HCT116 (cell line): ENCODE measurements around the gene COX7C. TPM values are rescaled to one million over a fixed set of nuclear protein-coding genes. Genes with fewer than 3 reads are reported as not detected.

ENCODE experiments used
- ATAC-seq: fragments of 200-7000 bp; cut with Tn5 transposase; 2 replicates; pipeline ENCODE4 v1.9.1; 2020; ENCODE audit warnings: mild to moderate bottlenecking, moderate library complexity
- Bru-seq: library from RNA; stranded (reverse); fragments of 400-500 nt; gene quantifications from one replicate; lab custom pipeline; 2021; lab: Mats Ljungman, UMichigan
- BruChase-seq, 2 experiments: library from RNA; stranded (reverse); fragments of 400-500 nt; gene quantifications; one replicate each; lab custom pipeline; 2021; lab: Mats Ljungman, UMichigan
- BruUV-seq: library from RNA; stranded (reverse); fragments of 400-500 nt; replicated peaks from 2 replicates; lab custom pipeline; 2021; lab: Mats Ljungman, UMichigan
- CTCF ChIA-PET: fragments of 300-600 bp; sonication (Branson Sonifier 250); formaldehyde crosslinking; loops from one replicate; lab custom pipeline; 2021; ENCODE audit warnings: antibody characterized with exemption; lab: Charles Lee
- POLR2A ChIA-PET: fragments of 300-600, 350-600 bp; sonication (Branson Sonifier 250); formaldehyde crosslinking; loops from one replicate; lab custom pipeline; 2021; ENCODE audit warnings: antibody characterized with exemption; lab: Charles Lee
- RAD21 ChIA-PET, 2 experiments: fragments of 300-600 bp; sonication (Branson Sonifier 250); formaldehyde crosslinking; loops; one replicate each; lab custom pipeline; 2023; ENCODE audit warnings: low total read pairs in 2 of 2; ENCODE audit not compliant: uncharacterized antibody in 2 of 2, unreplicated experiment in 2 of 2, low non-redundant PET in 1 of 2; lab: Charles Lee
- DNase-seq: peaks from one replicate; pipeline ENCODE4 v3.0.0-alpha.2; 2010; ENCODE audit warnings: low read depth, low spot score
- H2AFZ ChIP-seq: fragments of 200-600 bp; shearing (Covaris generic), sonication (generic); 2 replicates; pipeline ENCODE4 v1.6.1; 2017; ENCODE audit warnings: low read depth, mixed run types, mixed read lengths, antibody characterized with exemption, low read length; ENCODE audit not compliant: poor library complexity, severe bottlenecking
- H3K27ac ChIP-seq: 2 replicates; pipeline ENCODE4 v1.5.1; 2012; ENCODE audit warnings: low read depth, low read length
- H3K27me3 ChIP-seq: fragments of 200-600 bp; sonication (generic); 2 replicates; pipeline ENCODE4 v1.6.1; 2016; ENCODE audit warnings: mixed run types, low read length, mixed read lengths; ENCODE audit not compliant: insufficient read depth
- H3K36me3 ChIP-seq, 2 experiments: fragments of 200-500 bp in 1 of 2; fragments of 200-600 bp in 1 of 2; sonication (Bioruptor generic) in 1 of 2; sonication (generic) in 1 of 2; 2 replicates each; pipeline versions ENCODE4 v1.5.1 to v1.6.1; 2014 to 2016; ENCODE audit warnings: low read length in 2 of 2, inconsistent platforms in 1 of 2, mixed read lengths in 1 of 2, mixed run types in 1 of 2; ENCODE audit not compliant: insufficient read depth in 2 of 2, control insufficient read depth in 1 of 2
- H3K4me1 ChIP-seq, 2 experiments: fragments of 200-600 bp in 1 of 2; sonication (generic) in 1 of 2; 2 replicates each; pipeline versions ENCODE4 v1.5.1 to v1.6.1; 2012 to 2017; ENCODE audit warnings: low read length in 2 of 2, inconsistent platforms in 1 of 2, mild to moderate bottlenecking in 1 of 2, mixed read lengths in 1 of 2, mixed run types in 1 of 2, moderate library complexity in 1 of 2; ENCODE audit not compliant: insufficient read depth in 2 of 2, control insufficient read depth in 1 of 2
- H3K4me2 ChIP-seq: fragments of 200-600 bp; sonication (generic); 2 replicates; pipeline ENCODE4 v1.6.1; 2017; ENCODE audit warnings: mixed run types, low read length, mixed read lengths
- H3K4me3 ChIP-seq, 2 experiments: fragments of 200-600 bp in 1 of 2; sonication (generic) in 1 of 2; replicated peaks in 1 of 2; 2 replicates each; pipeline ENCODE4 v1.5.1; 2011 to 2016; ENCODE audit warnings: low read length in 2 of 2, control low read depth in 1 of 2, low read depth in 1 of 2, mild to moderate bottlenecking in 1 of 2, mixed read lengths in 1 of 2, mixed run types in 1 of 2
- H3K79me2 ChIP-seq: fragments of 200-600 bp; sonication (generic); 2 replicates; pipeline ENCODE4 v1.6.1; 2017; ENCODE audit warnings: mild to moderate bottlenecking, mixed run types, low read length, moderate library complexity, mixed read lengths; ENCODE audit not compliant: insufficient read depth
- H3K9ac ChIP-seq: fragments of 200-600 bp; sonication (generic); 2 replicates; pipeline ENCODE4 v1.6.1; 2016; ENCODE audit warnings: low read length, mixed read lengths
- H3K9me2 ChIP-seq: fragments of 200-600 bp; sonication (generic), shearing (Covaris generic); 2 replicates; pipeline ENCODE4 v1.6.1; 2017; ENCODE audit warnings: mixed run types, mild to moderate bottlenecking, moderate library complexity; ENCODE audit not compliant: insufficient read depth
- H3K9me3 ChIP-seq, 2 experiments: fragments of 200-500 bp in 1 of 2; fragments of 200-600 bp in 1 of 2; sonication (Bioruptor generic) in 1 of 2; sonication (generic) in 1 of 2; 2 replicates each; pipeline ENCODE4 v1.6.1; 2014 to 2017; ENCODE audit warnings: low read length in 2 of 2, mixed read lengths in 2 of 2, inconsistent platforms in 1 of 2, low read depth in 1 of 2, mild to moderate bottlenecking in 1 of 2, mixed run types in 1 of 2, moderate library complexity in 1 of 2; ENCODE audit not compliant: control insufficient read depth in 1 of 2, insufficient read depth in 1 of 2
- H4K20me1 ChIP-seq: fragments of 200-600 bp; sonication (generic), shearing (Covaris generic); 2 replicates; pipeline ENCODE4 v1.6.1; 2017; ENCODE audit warnings: mixed run types, mild to moderate bottlenecking, moderate library complexity; ENCODE audit not compliant: insufficient read depth
- CBX3 ChIP-seq: IDR thresholded peaks from 2 replicates; pipeline ENCODE4 v1.6.1; 2012; ENCODE audit warnings: low read depth
- EGR1 ChIP-seq: IDR thresholded peaks from 2 replicates; pipeline ENCODE4 v1.6.1; 2012; ENCODE audit warnings: low read depth
- ELF1 ChIP-seq: IDR thresholded peaks from 2 replicates; pipeline ENCODE4 v1.6.1; 2012; ENCODE audit warnings: low read depth, borderline replicate concordance
- MAX ChIP-seq: IDR thresholded peaks from 2 replicates; pipeline ENCODE4 v1.6.1; 2012
- POLR2A ChIP-seq: IDR thresholded peaks from 2 replicates; pipeline ENCODE4 v1.7.0; 2011; ENCODE audit warnings: borderline replicate concordance; ENCODE audit not compliant: insufficient read depth, insufficient read length; ENCODE audit errors: extremely low read depth
- POLR2AphosphoS5 ChIP-seq: IDR thresholded peaks from 2 replicates; pipeline ENCODE4 v1.6.1; 2011; ENCODE audit warnings: mild to moderate bottlenecking, low read depth, low read length, moderate library complexity
- RAD21 ChIP-seq: IDR thresholded peaks from 2 replicates; pipeline ENCODE4 v1.6.1; 2012; ENCODE audit warnings: low read depth, mild to moderate bottlenecking
- REST ChIP-seq: IDR thresholded peaks from 2 replicates; pipeline ENCODE4 v1.6.1; 2012; ENCODE audit warnings: low read depth
- SIN3A ChIP-seq: IDR thresholded peaks from 2 replicates; pipeline ENCODE4 v1.6.1; 2012; ENCODE audit warnings: low read depth
- SP1 ChIP-seq: IDR thresholded peaks from 2 replicates; pipeline ENCODE4 v1.6.1; 2012; ENCODE audit warnings: low read depth
- SRF ChIP-seq: IDR thresholded peaks from 2 replicates; pipeline ENCODE4 v1.6.1; 2012; ENCODE audit warnings: low read depth
- TCF7L2 ChIP-seq: IDR thresholded peaks from 2 replicates; pipeline ENCODE4 v1.7.0; 2011; ENCODE audit warnings: borderline replicate concordance, inconsistent platforms; ENCODE audit not compliant: insufficient read depth, insufficient read length; ENCODE audit errors: extremely low read depth
- YY1 ChIP-seq: IDR thresholded peaks from 2 replicates; pipeline ENCODE4 v1.6.1; 2011; ENCODE audit warnings: low read length, low read depth, moderate library complexity, mild to moderate bottlenecking; ENCODE audit not compliant: insufficient replicate concordance; ENCODE audit errors: extremely low read depth
- ZBTB33 ChIP-seq: IDR thresholded peaks from 2 replicates; pipeline ENCODE4 v1.6.1; 2011; ENCODE audit warnings: mild to moderate bottlenecking, low read length, moderate library complexity; ENCODE audit not compliant: insufficient replicate concordance; ENCODE audit errors: extremely low read depth
- ZFX ChIP-seq: fragments of 450-650 bp; IDR thresholded peaks from 2 replicates; pipeline ENCODE4 v1.6.1; 2017
- intact Hi-C: fragments of 100-400 bp; cut with micrococcal nuclease; formaldehyde crosslinking; loops from 2 replicates; pipeline ENCODE4 v1.10.0; 2022
- long read RNA-seq: library from polyadenylated mRNA; unstranded; transcript quantifications from one replicate; pipeline ENCODE4 v2.0.0, GENCODE V29; 2021; ENCODE audit not compliant: unreplicated experiment
- polyA plus RNA-seq: library from polyadenylated mRNA; unstranded; fragments of >200 nt; gene quantifications from 2 replicates; pipeline ENCODE4 v1.2.1, GENCODE V29; 2012; ENCODE audit warnings: missing spikeins
- total RNA-seq: library from RNA; stranded (reverse); gene quantifications from one replicate; pipeline ENCODE4 v1.2.1, GENCODE V29; 2021; ENCODE audit not compliant: unreplicated experiment

Gene COX7C
- total RNA-seq (550 TPM), Bru-seq, nascent RNA (percentile 99 among the genes with signal in this experiment), BruChase-seq, experiment 1, labeled RNA remaining after a 6-hour chase (percentile 99 among the genes with signal in this experiment), BruChase-seq, experiment 2, labeled RNA remaining after a 2-hour chase (percentile 98 among the genes with signal in this experiment)
- 574 and 752 TPM in 2 replicates for polyA plus RNA-seq
- long read RNA-seq, transcript COX7C-205 (3 exons, 369 nt) = minor isoform, 8 of 337 reads
- long read RNA-seq, transcript COX7C-201 (3 exons, 666 nt) = major isoform, 320 of 337 reads
- long read RNA-seq, partial matches to known transcripts = 6 of 337 reads
- long read RNA-seq, other reads (novel, unspliced or antisense) = 3 of 337 reads

GRCh38 chr5:86617756-86618576, at the start of gene COX7C:
TSS of gene COX7C (plus strand) at chr5:86617941. CDS start at chr5:86618056, 115 bp downstream.
- Histone ChIP-seq H2AFZ (peak within 1 kb of the TSS; percentile 91), H4K20me1 (no peaks in the 10 kb centered on the region), H3K4me2 (peak within 1 kb of the TSS; percentile 78), H3K9me2 (no peaks in the 10 kb centered on the region), H3K9ac (peak within 1 kb of the TSS; percentile 96), H3K9me3 (no peaks in the 10 kb centered on the region), H3K27me3 (no peaks in the 10 kb centered on the region), H3K79me2 (peaks cover 29% of the 10 kb centered on the region), H3K27ac (peak within 1 kb of the TSS; percentile 80), H3K4me1 (peaks cover 0 to 9% of the 10 kb centered on the region in 2 experiments; a peak in 2 of 4 replicates), H3K4me3 (peak within 1 kb of the TSS; percentile 70 to 96), H3K36me3 (peaks cover 21 to 24% of the 10 kb centered on the region in 2 experiments; a peak in 3 of 4 replicates)
- ATAC-seq = peak; percentile 94
- TSS peak; percentile 66 for BruUV-seq
- TF ChIP-seq MAX (peak; percentile 70; the same call in 1 of the 2 replicates), POLR2AphosphoS5 (peak; percentile 84), SRF (peak; percentile 52), POLR2A (peak; percentile 72), CBX3 (no peak), ZBTB33 (peak; percentile 59), SP1 (peak; percentile 76), YY1 (peak; percentile 72), ZFX (peak; percentile 66), SIN3A (no peak; the same call in 1 of the 2 replicates), REST (no peak), EGR1 (0 out of 2 replicates have a peak, but pooled peaks have one; percentile 40), TCF7L2 (peak; percentile 12), RAD21 (no peak), ELF1 (peak; percentile 97)
- POLR2A ChIA-PET = no interaction called here
- RAD21 ChIA-PET = no interaction called here
- intact Hi-C loops = no loop called here
- CTCF ChIA-PET = no interaction called here
- peak; percentile 94 for DNase-seq
